ENCODE measurements around the gene MISP3.

DNA sequence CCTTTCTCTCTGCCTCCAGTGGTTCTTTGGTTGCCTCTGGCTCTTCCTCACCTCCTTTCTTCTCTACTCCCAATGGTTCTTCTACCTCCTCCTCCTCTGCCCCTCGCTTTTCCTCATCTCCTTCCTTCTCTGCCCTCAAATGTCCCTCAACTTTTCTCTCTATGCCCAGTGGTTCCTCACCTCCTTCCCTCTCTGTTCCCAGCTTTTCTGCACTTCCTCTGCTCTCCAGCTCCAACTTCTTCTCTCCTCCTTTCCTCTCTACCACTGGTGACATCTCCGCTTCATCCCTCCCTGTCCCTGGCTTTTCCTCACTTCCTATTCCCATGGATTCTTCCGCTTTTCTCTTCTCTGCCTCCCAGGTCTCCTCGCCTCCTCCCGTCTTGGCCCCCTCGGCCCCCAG, 18.5 kb upstream of the MISP3 start:
- TF ChIP-seq POLR2A (IDR thresholded peaks at IDR 0.05) = no peak
- TF ChIP-seq, protein P1, sequence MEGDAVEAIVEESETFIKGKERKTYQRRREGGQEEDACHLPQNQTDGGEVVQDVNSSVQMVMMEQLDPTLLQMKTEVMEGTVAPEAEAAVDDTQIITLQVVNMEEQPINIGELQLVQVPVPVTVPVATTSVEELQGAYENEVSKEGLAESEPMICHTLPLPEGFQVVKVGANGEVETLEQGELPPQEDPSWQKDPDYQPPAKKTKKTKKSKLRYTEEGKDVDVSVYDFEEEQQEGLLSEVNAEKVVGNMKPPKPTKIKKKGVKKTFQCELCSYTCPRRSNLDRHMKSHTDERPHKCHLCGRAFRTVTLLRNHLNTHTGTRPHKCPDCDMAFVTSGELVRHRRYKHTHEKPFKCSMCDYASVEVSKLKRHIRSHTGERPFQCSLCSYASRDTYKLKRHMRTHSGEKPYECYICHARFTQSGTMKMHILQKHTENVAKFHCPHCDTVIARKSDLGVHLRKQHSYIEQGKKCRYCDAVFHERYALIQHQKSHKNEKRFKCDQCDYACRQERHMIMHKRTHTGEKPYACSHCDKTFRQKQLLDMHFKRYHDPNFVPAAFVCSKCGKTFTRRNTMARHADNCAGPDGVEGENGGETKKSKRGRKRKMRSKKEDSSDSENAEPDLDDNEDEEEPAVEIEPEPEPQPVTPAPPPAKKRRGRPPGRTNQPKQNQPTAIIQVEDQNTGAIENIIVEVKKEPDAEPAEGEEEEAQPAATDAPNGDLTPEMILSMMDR (IDR thresholded peaks at IDR 0.05) = no peak
